WI38 (cell line): Measurements from ENCODE around the gene NDRG4.
A peak's percentile ranks its signal among the peaks of the same experiment; 100 is the strongest.
"Not testable (repeated sequence)": the region's sequence is repeated elsewhere in the genome, so short reads cannot be mapped to it uniquely, and the experiment has no call there.

Experiments
- H3K4me3 ChIP-seq: 2 replicates; pipeline ENCODE4 v1.5.1; 2011; ENCODE audit warnings: low read depth, mild to moderate bottlenecking, control low read depth, low read length
- TF ChIP-seq, protein P1 (sequence below): IDR thresholded peaks from 2 replicates; pipeline ENCODE4 v1.5.1; 2012; ENCODE audit warnings: low read depth, mild to moderate bottlenecking, control low read depth, low read length

Gene NDRG4

DNA sequence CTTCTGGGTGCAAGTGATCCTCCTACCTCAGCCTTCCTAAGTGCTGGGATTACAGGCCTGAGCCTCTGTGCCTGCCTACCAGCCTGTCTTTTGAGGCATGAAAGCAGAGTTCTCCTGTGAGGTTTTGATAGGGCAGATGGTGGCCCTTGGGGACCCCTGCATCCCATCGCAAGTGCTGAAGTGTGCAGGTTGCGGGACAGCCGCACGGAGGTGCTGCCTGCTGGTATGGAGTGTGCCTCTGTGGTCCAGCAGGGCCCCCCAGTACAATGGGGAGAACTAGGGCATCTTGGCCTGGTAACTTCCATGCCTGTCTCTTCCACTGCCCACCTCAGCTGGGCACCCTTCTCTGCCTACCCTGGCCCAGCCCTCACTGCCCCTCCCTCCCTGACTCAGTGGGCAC, 9.9 kb upstream of the NDRG4 start:
- TF ChIP-seq, protein P1, sequence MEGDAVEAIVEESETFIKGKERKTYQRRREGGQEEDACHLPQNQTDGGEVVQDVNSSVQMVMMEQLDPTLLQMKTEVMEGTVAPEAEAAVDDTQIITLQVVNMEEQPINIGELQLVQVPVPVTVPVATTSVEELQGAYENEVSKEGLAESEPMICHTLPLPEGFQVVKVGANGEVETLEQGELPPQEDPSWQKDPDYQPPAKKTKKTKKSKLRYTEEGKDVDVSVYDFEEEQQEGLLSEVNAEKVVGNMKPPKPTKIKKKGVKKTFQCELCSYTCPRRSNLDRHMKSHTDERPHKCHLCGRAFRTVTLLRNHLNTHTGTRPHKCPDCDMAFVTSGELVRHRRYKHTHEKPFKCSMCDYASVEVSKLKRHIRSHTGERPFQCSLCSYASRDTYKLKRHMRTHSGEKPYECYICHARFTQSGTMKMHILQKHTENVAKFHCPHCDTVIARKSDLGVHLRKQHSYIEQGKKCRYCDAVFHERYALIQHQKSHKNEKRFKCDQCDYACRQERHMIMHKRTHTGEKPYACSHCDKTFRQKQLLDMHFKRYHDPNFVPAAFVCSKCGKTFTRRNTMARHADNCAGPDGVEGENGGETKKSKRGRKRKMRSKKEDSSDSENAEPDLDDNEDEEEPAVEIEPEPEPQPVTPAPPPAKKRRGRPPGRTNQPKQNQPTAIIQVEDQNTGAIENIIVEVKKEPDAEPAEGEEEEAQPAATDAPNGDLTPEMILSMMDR: no peak
- H3K4me3 ChIP-seq: no peak overlapping the region

GRCh38 chr16:58490539-58490938, 9.4 kb upstream of the NDRG4 start:
- H3K4me3 ChIP-seq: not testable (repeated sequence)

GRCh38 chr16:58492066-58492465, 7.9 kb upstream of the NDRG4 start:
- no peak overlapping the region for H3K4me3 ChIP-seq
- TF ChIP-seq, protein P1: no peak

DNA sequence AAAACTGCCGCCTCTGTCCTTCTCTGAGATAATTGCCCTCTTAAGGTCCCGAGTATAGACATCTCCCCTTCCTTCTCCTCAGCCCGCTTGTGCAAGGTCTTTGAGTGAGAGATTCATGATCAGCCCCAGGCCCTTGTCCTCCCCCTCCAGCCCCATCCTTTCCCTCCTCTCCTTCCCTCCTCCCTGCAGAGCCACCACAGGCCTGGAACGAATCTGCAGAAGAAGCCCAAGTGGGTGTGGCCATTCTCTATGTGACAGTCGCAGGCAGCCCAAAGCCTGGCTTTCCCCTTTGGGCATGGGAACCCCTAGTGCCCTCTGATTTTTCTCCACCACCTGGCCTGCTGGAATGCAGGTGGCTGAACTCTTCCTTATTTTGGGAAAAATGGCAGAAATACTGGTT, 7.2 kb upstream of the NDRG4 start:
- H3K4me3 ChIP-seq: no peak overlapping the region
- TF ChIP-seq, protein P1: no peak

DNA sequence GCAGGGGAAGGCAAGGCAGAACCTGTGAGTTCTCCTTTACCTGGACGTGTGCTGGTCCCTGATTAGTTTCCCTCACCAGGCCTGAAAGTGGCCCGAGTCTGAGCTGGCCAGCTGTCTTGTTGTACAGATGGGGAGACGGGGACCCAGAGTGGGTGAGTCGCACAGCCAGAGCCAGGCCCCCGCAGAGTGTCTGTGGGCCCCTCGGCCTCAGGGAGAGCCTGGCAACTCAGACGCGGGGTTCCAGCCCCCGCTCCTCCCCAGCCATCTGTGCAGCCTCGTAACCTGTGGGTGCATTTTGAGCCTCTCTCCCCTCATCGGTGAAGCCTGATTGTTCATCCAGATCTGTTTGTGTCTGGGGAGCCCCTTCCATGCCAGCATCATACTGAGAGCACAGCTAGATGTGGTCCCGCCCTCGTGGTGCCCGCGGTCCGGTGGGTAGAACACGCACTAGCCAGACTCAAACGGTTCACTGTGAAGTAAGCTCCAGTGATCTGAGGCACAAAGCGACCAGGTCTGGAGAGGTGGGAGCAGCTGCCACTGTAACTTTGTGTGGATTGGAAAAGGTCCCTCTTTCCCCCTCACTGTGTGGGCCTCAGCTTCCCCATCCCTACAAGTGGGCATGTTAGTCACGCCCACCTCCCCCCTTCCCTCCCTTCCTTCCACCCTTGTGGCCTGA, 6.0 kb upstream of the NDRG4 start:
- H3K4me3 ChIP-seq: no peak overlapping the region
- TF ChIP-seq, protein P1: no peak

- H3K4me3 ChIP-seq: peak overlapping the region; percentile 29; the same call in 1 of the 2 replicates
- TF ChIP-seq, protein P1: peak; percentile 70
Observed at GRCh38 chr16:58494981-58495520, 4.9 kb upstream of the NDRG4 start.

- H3K4me3 ChIP-seq: peak overlapping the region; percentile 29; the same call in 1 of the 2 replicates
- TF ChIP-seq, protein P1: no peak
Observed at GRCh38 chr16:58495521-58496331, 4.2 kb upstream of the NDRG4 start.
